B cell (primary cell): Measurements from ENCODE around the gene ACTL8. TPM values are rescaled to one million over a fixed set of nuclear protein-coding genes. Genes with fewer than 3 reads are reported as not detected.

ENCODE experiments used
- ATAC-seq: fragments of 200-7000 bp; cut with Tn5 transposase; one replicate; pipeline ENCODE4 v1.10.0; 2021; ENCODE audit warnings: low read depth, mild to moderate bottlenecking, moderate number of reproducible peaks, moderate library complexity
- CTCF ChIA-PET: fragments of 350-600 bp; sonication (Branson Sonifier 250); formaldehyde crosslinking; loops from one replicate; lab custom pipeline; 2021; ENCODE audit warnings: antibody characterized with exemption, inconsistent platforms; lab: Charles Lee
- POLR2A ChIA-PET: fragments of 350-600 bp; sonication (Branson Sonifier 250); formaldehyde crosslinking; loops from one replicate; lab custom pipeline; 2021; ENCODE audit warnings: antibody characterized with exemption; lab: Charles Lee
- DNase-seq: peaks from one replicate; pipeline ENCODE4 v3.0.0; 2013
- H2AFZ ChIP-seq: 2 replicates; pipeline ENCODE4 v1.6.1; 2012; ENCODE audit warnings: mild to moderate bottlenecking, low read depth, low read length; ENCODE audit not compliant: insufficient read depth, poor library complexity, severe bottlenecking
- H3K27ac ChIP-seq, 2 donors: 1 replicate in 1 of 2; 2 replicates in 1 of 2; pipeline ENCODE4 v1.5.1; 2012 to 2013; ENCODE audit warnings: low read length in 2 of 2, mild to moderate bottlenecking in 2 of 2, moderate library complexity in 1 of 2
- H3K27me3 ChIP-seq, 4 experiments: fragments of 200-600 bp in 1 of 4; sonication (generic) in 1 of 4; replicated peaks in 1 of 4; 1 replicate in 2 of 4; 2 replicates in 2 of 4; pipeline versions ENCODE4 v1.6.1 to v1.7.0; 2013 to 2016; ENCODE audit warnings: low read length in 3 of 4, mild to moderate bottlenecking in 2 of 4, mixed read lengths in 1 of 4, moderate library complexity in 1 of 4; ENCODE audit not compliant: insufficient read depth in 4 of 4, control insufficient read depth in 3 of 4; ENCODE audit errors: control extremely low read depth in 1 of 4
- H3K36me3 ChIP-seq, 2 experiments: replicated peaks in 1 of 2; 1 replicate in 1 of 2; 2 replicates in 1 of 2; pipeline versions ENCODE4 v1.6.1 to v1.7.1; 2013; ENCODE audit warnings: low read length in 1 of 2; ENCODE audit not compliant: insufficient read depth in 2 of 2, control insufficient read depth in 1 of 2; ENCODE audit errors: control extremely low read depth in 1 of 2, extremely low read depth in 1 of 2
- H3K4me1 ChIP-seq, 2 donors: fragments of 200-600 bp in 1 of 2; sonication (generic) in 1 of 2; 1 replicate in 1 of 2; 2 replicates in 1 of 2; pipeline versions ENCODE4 v1.5.1 to v1.6.1; 2013 to 2017; ENCODE audit warnings: low read length in 2 of 2; ENCODE audit not compliant: control insufficient read depth in 2 of 2, insufficient read depth in 2 of 2
- H3K4me2 ChIP-seq: replicated peaks from 2 replicates; pipeline ENCODE3; 2012; ENCODE audit warnings: mild to moderate bottlenecking, low read depth, low read length; ENCODE audit not compliant: poor library complexity, severe bottlenecking
- H3K4me3 ChIP-seq, 5 experiments: fragments of 200-600 bp in 1 of 5; sonication (generic) in 1 of 5; 1 replicate in 3 of 5; 2 replicates in 2 of 5; pipeline versions ENCODE4 v1.5.1 to v1.7.0; 2011 to 2016; ENCODE audit warnings: low read length in 4 of 5, mild to moderate bottlenecking in 4 of 5, low read depth in 2 of 5, control low read depth in 1 of 5, moderate library complexity in 1 of 5; ENCODE audit not compliant: insufficient read depth in 1 of 5; ENCODE audit errors: control extremely low read depth in 1 of 5, extremely low read depth in 1 of 5
- H3K79me2 ChIP-seq: fragments of 200-600 bp; sonication (generic); one replicate; pipeline ENCODE4 v1.6.0; 2016; ENCODE audit warnings: low read length; ENCODE audit not compliant: control insufficient read depth, insufficient read depth
- H3K9ac ChIP-seq: fragments of 200-600 bp; sonication (generic); 2 replicates; pipeline ENCODE4 v1.6.1; 2017; ENCODE audit warnings: mild to moderate bottlenecking, low read length, moderate library complexity
- H3K9me3 ChIP-seq, 3 donors: one replicate each; pipeline versions ENCODE4 v1.6.1 to v1.7.1; 2013; ENCODE audit warnings: low read length in 2 of 3; ENCODE audit not compliant: control insufficient read depth in 2 of 3, insufficient read depth in 1 of 3; ENCODE audit errors: control extremely low read depth in 1 of 3
- H4K20me1 ChIP-seq: 2 replicates; pipeline ENCODE4 v1.6.0; 2012; ENCODE audit warnings: mild to moderate bottlenecking, low read length; ENCODE audit not compliant: insufficient read depth, control insufficient read depth, poor library complexity, severe bottlenecking
- H3K27ac Mint-ChIP-seq: one replicate; pipeline ENCODE4 v1.8.0; 2021; ENCODE audit warnings: mixed read lengths
- H3K27me3 Mint-ChIP-seq: one replicate; pipeline ENCODE4 v1.8.0; 2021; ENCODE audit warnings: mixed read lengths
- H3K4me1 Mint-ChIP-seq: one replicate; pipeline ENCODE4 v1.8.0; 2021; ENCODE audit warnings: mixed read lengths
- H3K4me3 Mint-ChIP-seq: one replicate; pipeline ENCODE4 v1.8.0; 2021; ENCODE audit warnings: mixed read lengths
- H3K9me3 Mint-ChIP-seq: one replicate; pipeline ENCODE4 v1.8.0; 2022; ENCODE audit warnings: mixed read lengths; ENCODE audit not compliant: insufficient read depth
- EZH2 ChIP-seq: IDR thresholded peaks from 2 replicates; pipeline ENCODE4 v1.6.1; 2012; ENCODE audit warnings: borderline replicate concordance, low read depth, mild to moderate bottlenecking, moderate library complexity, low read length; ENCODE audit not compliant: insufficient read depth, poor library complexity, severe bottlenecking
- WGBS: methylation state at CpG from one replicate; pipeline ENCODE4 v1.1.5; 2013; ENCODE audit warnings: missing lambda C conversion rate; ENCODE audit not compliant: insufficient coverage; 5-methylcytosine and 5-hydroxymethylcytosine counted together
- intact Hi-C: fragments of 100-400 bp; cut with micrococcal nuclease; formaldehyde crosslinking; loops from one replicate; pipeline ENCODE4 v1.10.0; 2022
- polyA plus RNA-seq: library from polyadenylated mRNA; depleted of rRNA; stranded (reverse); fragments of >200 nt; gene quantifications from 2 replicates; pipeline ENCODE4 v1.2.3, GENCODE V29; 2012
- total RNA-seq, 2 donors: library from RNA; stranded (reverse); fragments of 120-200 nt in 1 of 2; gene quantifications; 1 replicate in 1 of 2; 2 replicates in 1 of 2; pipeline versions ENCODE4 v1.2.3 to v1.2.4, GENCODE V29; 2013 to 2022
- TF ChIP-seq, protein P1 (sequence below): fragments of 200-600 bp; IDR thresholded peaks from one replicate; pipeline ENCODE4 v1.8.0; 2022; ENCODE audit warnings: antibody characterized with exemption, mild to moderate bottlenecking

ACTL8 gene
- total and polyA plus RNA-seq, 2 donors (not counting 1 experiment from before 2014, with no cell fraction given), result not detected

- H3K9me3 ChIP-seq, result peaks cover 0 to 9% (median 0%) of the 10 kb centered on the region in 3 donors
- no peak overlapping the region for H2AFZ ChIP-seq
- no peak for ATAC-seq
- intact Hi-C loops, result no loop called here
- H3K79me2 ChIP-seq, result no peaks in the 10 kb centered on the region
- POLR2A ChIA-PET, result no interaction called here
- no peaks in the 10 kb centered on the region for H3K4me1 Mint-ChIP-seq
- CTCF ChIA-PET, result no interaction called here
- H3K36me3 ChIP-seq, result no peaks in the 10 kb centered on the region
- no peak overlapping the region for H3K9ac ChIP-seq
- no peak for TF ChIP-seq EZH2
- TF ChIP-seq, protein P1, sequence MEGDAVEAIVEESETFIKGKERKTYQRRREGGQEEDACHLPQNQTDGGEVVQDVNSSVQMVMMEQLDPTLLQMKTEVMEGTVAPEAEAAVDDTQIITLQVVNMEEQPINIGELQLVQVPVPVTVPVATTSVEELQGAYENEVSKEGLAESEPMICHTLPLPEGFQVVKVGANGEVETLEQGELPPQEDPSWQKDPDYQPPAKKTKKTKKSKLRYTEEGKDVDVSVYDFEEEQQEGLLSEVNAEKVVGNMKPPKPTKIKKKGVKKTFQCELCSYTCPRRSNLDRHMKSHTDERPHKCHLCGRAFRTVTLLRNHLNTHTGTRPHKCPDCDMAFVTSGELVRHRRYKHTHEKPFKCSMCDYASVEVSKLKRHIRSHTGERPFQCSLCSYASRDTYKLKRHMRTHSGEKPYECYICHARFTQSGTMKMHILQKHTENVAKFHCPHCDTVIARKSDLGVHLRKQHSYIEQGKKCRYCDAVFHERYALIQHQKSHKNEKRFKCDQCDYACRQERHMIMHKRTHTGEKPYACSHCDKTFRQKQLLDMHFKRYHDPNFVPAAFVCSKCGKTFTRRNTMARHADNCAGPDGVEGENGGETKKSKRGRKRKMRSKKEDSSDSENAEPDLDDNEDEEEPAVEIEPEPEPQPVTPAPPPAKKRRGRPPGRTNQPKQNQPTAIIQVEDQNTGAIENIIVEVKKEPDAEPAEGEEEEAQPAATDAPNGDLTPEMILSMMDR, result no peak
- peaks cover 0 to 3% (median 0%) of the 10 kb centered on the region in 4 experiments for H3K27me3 ChIP-seq
- no peaks in the 10 kb centered on the region for H3K9me3 Mint-ChIP-seq
- H3K27me3 Mint-ChIP-seq, result peaks cover 6% of the 10 kb centered on the region
- H3K4me1 ChIP-seq, result no peaks in the 10 kb centered on the region
- no peak for DNase-seq
- no peak overlapping the region for H3K4me2 ChIP-seq
- no peak overlapping the region for H3K4me3 Mint-ChIP-seq
- H3K27ac Mint-ChIP-seq, result no peak overlapping the region
- H3K4me3 ChIP-seq, result no peak overlapping the region
- H4K20me1 ChIP-seq, result no peaks in the 10 kb centered on the region
- WGBS, result 75% methylated on average over 5 of the region's 5 CpGs
- H3K27ac ChIP-seq, result no peak overlapping the region
Observed at GRCh38 chr1:17713993-17714392, 41.1 kb upstream of the ACTL8 start.

DNA sequence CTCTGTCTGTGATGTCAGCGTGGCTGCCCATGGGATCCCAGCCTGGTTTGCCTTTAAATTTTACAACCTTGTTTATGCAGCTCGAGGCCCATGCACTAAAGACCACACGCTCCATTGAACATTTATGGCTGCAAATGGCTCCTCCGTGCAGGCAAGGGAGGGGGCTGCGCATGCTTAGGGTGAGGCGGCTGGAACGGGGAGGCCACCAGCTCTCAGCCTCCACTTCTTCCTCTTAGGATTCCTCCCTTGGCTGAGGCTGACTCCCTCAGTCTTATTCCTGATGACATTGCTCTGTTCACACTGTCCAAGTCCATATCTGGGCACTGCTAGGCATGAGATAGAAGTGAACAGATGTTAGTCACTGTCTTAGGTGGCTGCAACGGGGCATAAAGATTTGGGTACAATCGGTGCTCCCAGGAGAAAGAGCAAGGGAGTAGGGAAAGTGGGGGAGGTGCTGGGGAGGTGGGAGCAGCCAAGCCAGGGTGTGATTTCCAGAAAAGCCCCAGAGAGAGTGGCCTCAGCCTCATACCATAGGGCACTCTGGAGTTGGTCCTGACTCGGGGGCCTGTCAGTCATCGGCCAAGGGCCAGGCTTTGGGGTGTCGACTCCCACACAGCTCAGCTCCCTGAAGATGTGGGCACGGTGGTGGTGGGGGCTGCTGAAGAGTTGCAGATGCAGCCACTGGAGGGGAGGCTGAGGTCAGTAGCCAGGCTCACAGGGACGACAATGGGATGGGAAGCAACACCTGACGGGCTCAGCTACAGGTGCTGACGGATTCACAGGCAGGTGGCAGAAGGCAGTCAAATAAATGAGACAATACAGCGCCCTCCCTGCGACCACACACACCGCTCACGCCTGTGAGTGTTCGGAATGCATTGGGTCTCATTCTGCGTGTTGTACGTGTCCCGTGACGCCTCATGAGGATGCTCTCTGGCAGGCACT is 37.3 kb upstream of the ACTL8 start:
- Mint-ChIP-seq H3K27ac (no peak overlapping the region), H3K27me3 (peaks cover 3% of the 10 kb centered on the region), H3K4me3 (no peak overlapping the region), H3K4me1 (no peaks in the 10 kb centered on the region), H3K9me3 (no peaks in the 10 kb centered on the region)
- intact Hi-C loops, result no loop called here
- no peaks in the 10 kb centered on the region for H4K20me1 ChIP-seq
- H3K27me3 ChIP-seq, result peaks cover 0 to 3% (median 1%) of the 10 kb centered on the region in 4 experiments
- H3K4me2 ChIP-seq, result no peak overlapping the region
- no peaks in the 10 kb centered on the region for H3K36me3 ChIP-seq
- no peaks in the 10 kb centered on the region for H3K9me3 ChIP-seq
- TF ChIP-seq, protein P1, result no peak
- no peak for TF ChIP-seq EZH2
- H3K4me1 ChIP-seq, result no peaks in the 10 kb centered on the region
- no peak overlapping the region for H3K9ac ChIP-seq
- no peak overlapping the region for H3K4me3 ChIP-seq
- no peak for ATAC-seq
- POLR2A ChIA-PET, result no interaction called here
- 80% methylated on average over 24 of the region's 25 CpGs for WGBS
- CTCF ChIA-PET, result no interaction called here
- H3K27ac ChIP-seq, result no peak overlapping the region
- DNase-seq, result no peak
- no peaks in the 10 kb centered on the region for H3K79me2 ChIP-seq
- H2AFZ ChIP-seq, result no peak overlapping the region
